B cell (primary cell): Measurements from ENCODE around the gene MAP3K7. TPM values are rescaled to one million over a fixed set of nuclear protein-coding genes. Genes with fewer than 3 reads are reported as not detected.

Source experiments
- ATAC-seq: fragments of 200-7000 bp; cut with Tn5 transposase; one replicate; pipeline ENCODE4 v1.10.0; 2021; ENCODE audit warnings: low read depth, mild to moderate bottlenecking, moderate number of reproducible peaks, moderate library complexity
- CTCF ChIA-PET: fragments of 350-600 bp; sonication (Branson Sonifier 250); formaldehyde crosslinking; loops from one replicate; lab custom pipeline; 2021; ENCODE audit warnings: antibody characterized with exemption, inconsistent platforms; lab: Charles Lee
- POLR2A ChIA-PET: fragments of 350-600 bp; sonication (Branson Sonifier 250); formaldehyde crosslinking; loops from one replicate; lab custom pipeline; 2021; ENCODE audit warnings: antibody characterized with exemption; lab: Charles Lee
- DNase-seq: peaks from one replicate; pipeline ENCODE4 v3.0.0; 2013
- H2AFZ ChIP-seq: 2 replicates; pipeline ENCODE4 v1.6.1; 2012; ENCODE audit warnings: mild to moderate bottlenecking, low read depth, low read length; ENCODE audit not compliant: insufficient read depth, poor library complexity, severe bottlenecking
- H3K27ac ChIP-seq, 2 donors: 1 replicate in 1 of 2; 2 replicates in 1 of 2; pipeline ENCODE4 v1.5.1; 2012 to 2013; ENCODE audit warnings: low read length in 2 of 2, mild to moderate bottlenecking in 2 of 2, moderate library complexity in 1 of 2
- H3K27me3 ChIP-seq, 4 experiments: fragments of 200-600 bp in 1 of 4; sonication (generic) in 1 of 4; replicated peaks in 1 of 4; 1 replicate in 2 of 4; 2 replicates in 2 of 4; pipeline versions ENCODE4 v1.6.1 to v1.7.0; 2013 to 2016; ENCODE audit warnings: low read length in 3 of 4, mild to moderate bottlenecking in 2 of 4, mixed read lengths in 1 of 4, moderate library complexity in 1 of 4; ENCODE audit not compliant: insufficient read depth in 4 of 4, control insufficient read depth in 3 of 4; ENCODE audit errors: control extremely low read depth in 1 of 4
- H3K36me3 ChIP-seq, 2 experiments: replicated peaks in 1 of 2; 1 replicate in 1 of 2; 2 replicates in 1 of 2; pipeline versions ENCODE4 v1.6.1 to v1.7.1; 2013; ENCODE audit warnings: low read length in 1 of 2; ENCODE audit not compliant: insufficient read depth in 2 of 2, control insufficient read depth in 1 of 2; ENCODE audit errors: control extremely low read depth in 1 of 2, extremely low read depth in 1 of 2
- H3K4me1 ChIP-seq, 2 donors: fragments of 200-600 bp in 1 of 2; sonication (generic) in 1 of 2; 1 replicate in 1 of 2; 2 replicates in 1 of 2; pipeline versions ENCODE4 v1.5.1 to v1.6.1; 2013 to 2017; ENCODE audit warnings: low read length in 2 of 2; ENCODE audit not compliant: control insufficient read depth in 2 of 2, insufficient read depth in 2 of 2
- H3K4me2 ChIP-seq: replicated peaks from 2 replicates; pipeline ENCODE3; 2012; ENCODE audit warnings: mild to moderate bottlenecking, low read depth, low read length; ENCODE audit not compliant: poor library complexity, severe bottlenecking
- H3K4me3 ChIP-seq, 5 experiments: fragments of 200-600 bp in 1 of 5; sonication (generic) in 1 of 5; 1 replicate in 3 of 5; 2 replicates in 2 of 5; pipeline versions ENCODE4 v1.5.1 to v1.7.0; 2011 to 2016; ENCODE audit warnings: low read length in 4 of 5, mild to moderate bottlenecking in 4 of 5, low read depth in 2 of 5, control low read depth in 1 of 5, moderate library complexity in 1 of 5; ENCODE audit not compliant: insufficient read depth in 1 of 5; ENCODE audit errors: control extremely low read depth in 1 of 5, extremely low read depth in 1 of 5
- H3K79me2 ChIP-seq: fragments of 200-600 bp; sonication (generic); one replicate; pipeline ENCODE4 v1.6.0; 2016; ENCODE audit warnings: low read length; ENCODE audit not compliant: control insufficient read depth, insufficient read depth
- H3K9ac ChIP-seq: fragments of 200-600 bp; sonication (generic); 2 replicates; pipeline ENCODE4 v1.6.1; 2017; ENCODE audit warnings: mild to moderate bottlenecking, low read length, moderate library complexity
- H3K9me3 ChIP-seq, 3 donors: one replicate each; pipeline versions ENCODE4 v1.6.1 to v1.7.1; 2013; ENCODE audit warnings: low read length in 2 of 3; ENCODE audit not compliant: control insufficient read depth in 2 of 3, insufficient read depth in 1 of 3; ENCODE audit errors: control extremely low read depth in 1 of 3
- H4K20me1 ChIP-seq: 2 replicates; pipeline ENCODE4 v1.6.0; 2012; ENCODE audit warnings: mild to moderate bottlenecking, low read length; ENCODE audit not compliant: insufficient read depth, control insufficient read depth, poor library complexity, severe bottlenecking
- H3K27ac Mint-ChIP-seq: one replicate; pipeline ENCODE4 v1.8.0; 2021; ENCODE audit warnings: mixed read lengths
- H3K27me3 Mint-ChIP-seq: one replicate; pipeline ENCODE4 v1.8.0; 2021; ENCODE audit warnings: mixed read lengths
- H3K4me1 Mint-ChIP-seq: one replicate; pipeline ENCODE4 v1.8.0; 2021; ENCODE audit warnings: mixed read lengths
- H3K4me3 Mint-ChIP-seq: one replicate; pipeline ENCODE4 v1.8.0; 2021; ENCODE audit warnings: mixed read lengths
- H3K9me3 Mint-ChIP-seq: one replicate; pipeline ENCODE4 v1.8.0; 2022; ENCODE audit warnings: mixed read lengths; ENCODE audit not compliant: insufficient read depth
- EZH2 ChIP-seq: IDR thresholded peaks from 2 replicates; pipeline ENCODE4 v1.6.1; 2012; ENCODE audit warnings: borderline replicate concordance, low read depth, mild to moderate bottlenecking, moderate library complexity, low read length; ENCODE audit not compliant: insufficient read depth, poor library complexity, severe bottlenecking
- WGBS: methylation state at CpG from one replicate; pipeline ENCODE4 v1.1.5; 2013; ENCODE audit warnings: missing lambda C conversion rate; ENCODE audit not compliant: insufficient coverage; 5-methylcytosine and 5-hydroxymethylcytosine counted together
- intact Hi-C: fragments of 100-400 bp; cut with micrococcal nuclease; formaldehyde crosslinking; loops from one replicate; pipeline ENCODE4 v1.10.0; 2022
- polyA plus RNA-seq: library from polyadenylated mRNA; depleted of rRNA; stranded (reverse); fragments of >200 nt; gene quantifications from 2 replicates; pipeline ENCODE4 v1.2.3, GENCODE V29; 2012
- total RNA-seq, 2 donors: library from RNA; stranded (reverse); fragments of 120-200 nt in 1 of 2; gene quantifications; 1 replicate in 1 of 2; 2 replicates in 1 of 2; pipeline versions ENCODE4 v1.2.3 to v1.2.4, GENCODE V29; 2013 to 2022
- TF ChIP-seq, protein P1 (sequence below): fragments of 200-600 bp; IDR thresholded peaks from one replicate; pipeline ENCODE4 v1.8.0; 2022; ENCODE audit warnings: antibody characterized with exemption, mild to moderate bottlenecking

Gene MAP3K7
- total and polyA plus RNA-seq, 2 donors (not counting 1 experiment from before 2014, with no cell fraction given): 15.0 to 32.8 TPM

DNA sequence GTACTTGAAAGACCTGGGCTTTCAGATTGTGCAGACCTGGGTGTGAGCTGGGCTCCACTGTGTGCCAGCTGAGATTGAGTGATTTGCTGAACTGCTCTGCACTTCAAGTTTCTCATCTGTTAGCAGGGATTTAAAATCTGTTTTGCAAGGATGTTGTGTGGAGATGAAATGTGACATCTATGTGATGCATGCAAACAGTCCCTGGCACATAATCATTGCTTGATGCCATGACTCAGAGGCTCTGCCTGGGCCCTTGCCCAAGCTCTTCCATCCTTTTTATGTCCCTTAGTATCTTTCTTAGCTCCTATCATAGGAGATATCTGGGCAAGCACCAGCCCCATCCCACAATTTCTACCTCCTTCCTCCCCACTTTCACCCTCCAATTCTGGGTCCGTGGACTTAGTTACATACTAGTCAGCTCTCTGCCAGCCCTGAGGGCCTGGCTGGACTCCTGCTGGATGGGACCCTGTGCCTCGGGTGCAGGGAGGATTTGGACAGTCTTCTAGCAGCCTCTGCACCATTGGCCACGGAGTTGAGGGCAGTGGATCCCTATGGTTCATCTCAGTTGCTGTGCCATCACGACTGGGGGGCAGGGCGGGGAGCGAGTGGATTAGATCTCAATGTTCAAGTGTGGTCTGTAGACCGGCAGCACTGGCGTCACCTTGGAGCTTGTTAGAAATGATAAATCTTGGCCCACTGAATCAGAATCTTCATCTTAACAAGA lies 103.6 kb downstream of the MAP3K7 start:
- H3K27me3 ChIP-seq: no peaks in the 10 kb centered on the region
- no peak overlapping the region for H3K27ac Mint-ChIP-seq

DNA sequence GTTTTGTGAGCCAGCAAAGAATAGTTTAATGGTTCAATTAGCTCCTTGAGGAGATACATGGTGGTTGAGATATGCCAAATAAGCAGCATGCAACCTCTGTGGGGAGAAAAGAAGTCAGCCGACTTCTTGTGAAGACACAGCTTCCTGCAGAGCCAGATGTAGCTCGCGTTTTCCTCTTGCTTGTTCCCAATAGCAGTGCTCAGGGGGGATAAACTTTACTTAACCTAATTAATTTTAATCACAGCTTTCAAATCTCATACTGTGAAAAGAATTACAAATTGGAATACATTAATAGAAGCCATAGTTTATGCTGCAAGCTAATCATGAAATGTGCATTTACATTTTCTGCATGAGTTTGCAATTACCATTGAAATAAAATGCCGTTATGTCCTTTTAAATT lies 106.2 kb downstream of the MAP3K7 start:
- ATAC-seq (no peak), DNase-seq (no peak)
- no peak overlapping the region for H3K9ac ChIP-seq
- Mint-ChIP-seq H3K27me3 (no peaks in the 10 kb centered on the region), H3K9me3 (peaks cover 1% of the 10 kb centered on the region), H3K4me1 (peaks cover 19% of the 10 kb centered on the region), H3K27ac (no peak overlapping the region), H3K4me3 (no peak overlapping the region)
- H3K79me2 ChIP-seq: peaks cover 44% of the 10 kb centered on the region
- intact Hi-C loops: no loop called here
- H2AFZ ChIP-seq: no peak overlapping the region
- TF ChIP-seq EZH2: no peak
- TF ChIP-seq, protein P1, sequence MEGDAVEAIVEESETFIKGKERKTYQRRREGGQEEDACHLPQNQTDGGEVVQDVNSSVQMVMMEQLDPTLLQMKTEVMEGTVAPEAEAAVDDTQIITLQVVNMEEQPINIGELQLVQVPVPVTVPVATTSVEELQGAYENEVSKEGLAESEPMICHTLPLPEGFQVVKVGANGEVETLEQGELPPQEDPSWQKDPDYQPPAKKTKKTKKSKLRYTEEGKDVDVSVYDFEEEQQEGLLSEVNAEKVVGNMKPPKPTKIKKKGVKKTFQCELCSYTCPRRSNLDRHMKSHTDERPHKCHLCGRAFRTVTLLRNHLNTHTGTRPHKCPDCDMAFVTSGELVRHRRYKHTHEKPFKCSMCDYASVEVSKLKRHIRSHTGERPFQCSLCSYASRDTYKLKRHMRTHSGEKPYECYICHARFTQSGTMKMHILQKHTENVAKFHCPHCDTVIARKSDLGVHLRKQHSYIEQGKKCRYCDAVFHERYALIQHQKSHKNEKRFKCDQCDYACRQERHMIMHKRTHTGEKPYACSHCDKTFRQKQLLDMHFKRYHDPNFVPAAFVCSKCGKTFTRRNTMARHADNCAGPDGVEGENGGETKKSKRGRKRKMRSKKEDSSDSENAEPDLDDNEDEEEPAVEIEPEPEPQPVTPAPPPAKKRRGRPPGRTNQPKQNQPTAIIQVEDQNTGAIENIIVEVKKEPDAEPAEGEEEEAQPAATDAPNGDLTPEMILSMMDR: no peak
- H3K9me3 ChIP-seq: no peaks in the 10 kb centered on the region
- ChIA-PET CTCF (interaction anchor here (0.7 to 9.3 kb wide), 15 partner anchors 9 to 652 kb away, joined by 3 to 206 read pairs (median 4); partner anchors contain the start of gene CASP8AP2), POLR2A (no interaction called here)
- no peaks in the 10 kb centered on the region for H3K27me3 ChIP-seq
- H3K4me3 ChIP-seq: no peak overlapping the region
- 100% methylated on average over 1 of the region's 4 CpGs for WGBS
- no peak overlapping the region for H3K4me2 ChIP-seq
- H4K20me1 ChIP-seq: peaks cover 5% of the 10 kb centered on the region
- no peak overlapping the region for H3K27ac ChIP-seq
- H3K4me1 ChIP-seq: peaks cover 11 to 13% of the 10 kb centered on the region in 2 donors
- H3K36me3 ChIP-seq: no peaks in the 10 kb centered on the region

More for the DNA sequence above, 103.6 kb downstream of the MAP3K7 start:
- no peak overlapping the region for H3K4me2 ChIP-seq
- Mint-ChIP-seq H3K27me3 (no peaks in the 10 kb centered on the region), H3K4me3 (no peak overlapping the region), H3K4me1 (peaks cover 20% of the 10 kb centered on the region), H3K9me3 (peaks cover 4% of the 10 kb centered on the region)
- no peak overlapping the region for H3K27ac ChIP-seq
- ChIA-PET CTCF (interaction anchor here (2.1 kb wide), 1 partner anchor 543 kb away, joined by 7 read pairs; no protein-coding TSS in a partner anchor), POLR2A (no interaction called here)
- no peak overlapping the region for H2AFZ ChIP-seq
- peaks cover 5% of the 10 kb centered on the region for H4K20me1 ChIP-seq
- H3K36me3 ChIP-seq: no peaks in the 10 kb centered on the region
- H3K9me3 ChIP-seq: no peaks in the 10 kb centered on the region
- peaks cover 11 to 12% of the 10 kb centered on the region in 2 donors for H3K4me1 ChIP-seq
- intact Hi-C loops: no loop called here
- DNase-seq (no peak), ATAC-seq (no peak)
- H3K79me2 ChIP-seq: peaks cover 21% of the 10 kb centered on the region
- no peak overlapping the region for H3K9ac ChIP-seq
- no peak overlapping the region for H3K4me3 ChIP-seq
- 94% methylated on average over 8 of the region's 8 CpGs for WGBS
- TF ChIP-seq, protein P1: no peak
- TF ChIP-seq EZH2: no peak
